Sigmoid colon (tissue), 4 donors: Measurements from ENCODE around the gene LDLRAD1.

Experiments used
- EP300 ChIP-seq, 4 donors: sonication (generic); formaldehyde crosslinking; IDR thresholded peaks; one replicate each; pipeline ENCODE4 v1.6.1; 2017; ENCODE audit warnings: antibody characterized with exemption in 4 of 4
- POLR2A ChIP-seq, 2 donors: fragments of 450-650 bp; IDR thresholded peaks; one replicate each; pipeline ENCODE4 v1.6.1; 2016; ENCODE audit warnings: antibody characterized with exemption in 2 of 2, mild to moderate bottlenecking in 2 of 2, moderate library complexity in 2 of 2
- TF ChIP-seq, protein P1 (sequence below), 4 experiments: fragments of 450-650 bp in 3 of 4; fragments of 200-600 bp in 1 of 4; IDR thresholded peaks; one replicate each; pipeline ENCODE4 v1.5.1; 2016 to 2019; ENCODE audit warnings: antibody characterized with exemption in 4 of 4, mild to moderate bottlenecking in 3 of 4, moderate library complexity in 2 of 4

DNA sequence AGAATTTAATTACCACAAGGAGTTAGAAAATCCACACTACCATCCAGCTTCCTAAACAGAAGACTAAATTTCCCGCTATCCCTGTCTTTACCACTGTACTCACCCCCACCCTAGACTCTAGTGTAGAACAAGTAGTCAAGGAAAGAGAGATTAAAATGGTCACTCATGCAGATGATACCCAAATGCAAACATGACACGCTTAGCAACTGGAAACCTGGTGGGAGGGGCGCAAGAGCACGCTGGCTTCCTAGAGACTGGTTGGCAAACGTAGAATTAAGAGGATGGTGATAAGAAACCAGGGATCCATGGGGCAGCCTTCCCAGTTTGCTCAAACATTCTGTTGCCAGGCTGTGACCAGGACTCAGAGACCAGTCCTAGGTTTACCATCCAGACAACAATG is 9.9 kb upstream of the LDLRAD1 start:
- TF ChIP-seq, protein P1, sequence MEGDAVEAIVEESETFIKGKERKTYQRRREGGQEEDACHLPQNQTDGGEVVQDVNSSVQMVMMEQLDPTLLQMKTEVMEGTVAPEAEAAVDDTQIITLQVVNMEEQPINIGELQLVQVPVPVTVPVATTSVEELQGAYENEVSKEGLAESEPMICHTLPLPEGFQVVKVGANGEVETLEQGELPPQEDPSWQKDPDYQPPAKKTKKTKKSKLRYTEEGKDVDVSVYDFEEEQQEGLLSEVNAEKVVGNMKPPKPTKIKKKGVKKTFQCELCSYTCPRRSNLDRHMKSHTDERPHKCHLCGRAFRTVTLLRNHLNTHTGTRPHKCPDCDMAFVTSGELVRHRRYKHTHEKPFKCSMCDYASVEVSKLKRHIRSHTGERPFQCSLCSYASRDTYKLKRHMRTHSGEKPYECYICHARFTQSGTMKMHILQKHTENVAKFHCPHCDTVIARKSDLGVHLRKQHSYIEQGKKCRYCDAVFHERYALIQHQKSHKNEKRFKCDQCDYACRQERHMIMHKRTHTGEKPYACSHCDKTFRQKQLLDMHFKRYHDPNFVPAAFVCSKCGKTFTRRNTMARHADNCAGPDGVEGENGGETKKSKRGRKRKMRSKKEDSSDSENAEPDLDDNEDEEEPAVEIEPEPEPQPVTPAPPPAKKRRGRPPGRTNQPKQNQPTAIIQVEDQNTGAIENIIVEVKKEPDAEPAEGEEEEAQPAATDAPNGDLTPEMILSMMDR (IDR thresholded peaks at IDR 0.05) = no peak
- TF ChIP-seq EP300 (IDR thresholded peaks at IDR 0.05) = no peak
- no peak for TF ChIP-seq POLR2A (IDR thresholded peaks at IDR 0.05)
